Testis (tissue), 2 donors: ENCODE results near the gene POU4F2.

Source experiments
- POLR2A ChIP-seq: fragments of 450-650 bp; IDR thresholded peaks from one replicate; pipeline ENCODE4 v1.6.1; 2017; ENCODE audit warnings: antibody characterized with exemption, mild to moderate bottlenecking, moderate library complexity
- TF ChIP-seq, protein P1 (sequence below), 3 experiments: fragments of 450-650 bp in 2 of 3; fragments of 200-600 bp in 1 of 3; sonication (generic) in 1 of 3; IDR thresholded peaks; one replicate each; pipeline ENCODE4 v1.5.1; 2016 to 2019; ENCODE audit warnings: antibody characterized with exemption in 3 of 3, mild to moderate bottlenecking in 2 of 3, moderate library complexity in 1 of 3

DNA sequence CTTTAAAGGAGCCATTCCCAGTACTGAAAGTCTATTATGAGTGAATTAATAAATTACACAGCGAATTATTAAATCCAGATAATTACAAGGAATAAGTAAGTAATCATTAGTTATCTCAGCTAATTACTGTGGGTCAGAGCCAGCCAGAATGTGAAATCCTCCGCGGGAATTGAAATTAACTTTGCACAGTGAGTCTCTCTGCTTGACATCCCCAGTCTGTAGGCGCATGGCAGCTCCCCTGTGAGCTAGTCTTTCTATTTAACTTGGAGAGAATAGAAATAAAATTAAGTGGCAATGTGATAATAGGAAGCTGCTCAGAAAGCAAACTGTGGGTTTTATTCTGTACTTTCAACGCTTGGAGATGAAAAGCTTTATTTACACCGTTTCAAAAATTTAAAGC is 7.2 kb downstream of the POU4F2 start:
- TF ChIP-seq POLR2A = no peak
- TF ChIP-seq, protein P1, sequence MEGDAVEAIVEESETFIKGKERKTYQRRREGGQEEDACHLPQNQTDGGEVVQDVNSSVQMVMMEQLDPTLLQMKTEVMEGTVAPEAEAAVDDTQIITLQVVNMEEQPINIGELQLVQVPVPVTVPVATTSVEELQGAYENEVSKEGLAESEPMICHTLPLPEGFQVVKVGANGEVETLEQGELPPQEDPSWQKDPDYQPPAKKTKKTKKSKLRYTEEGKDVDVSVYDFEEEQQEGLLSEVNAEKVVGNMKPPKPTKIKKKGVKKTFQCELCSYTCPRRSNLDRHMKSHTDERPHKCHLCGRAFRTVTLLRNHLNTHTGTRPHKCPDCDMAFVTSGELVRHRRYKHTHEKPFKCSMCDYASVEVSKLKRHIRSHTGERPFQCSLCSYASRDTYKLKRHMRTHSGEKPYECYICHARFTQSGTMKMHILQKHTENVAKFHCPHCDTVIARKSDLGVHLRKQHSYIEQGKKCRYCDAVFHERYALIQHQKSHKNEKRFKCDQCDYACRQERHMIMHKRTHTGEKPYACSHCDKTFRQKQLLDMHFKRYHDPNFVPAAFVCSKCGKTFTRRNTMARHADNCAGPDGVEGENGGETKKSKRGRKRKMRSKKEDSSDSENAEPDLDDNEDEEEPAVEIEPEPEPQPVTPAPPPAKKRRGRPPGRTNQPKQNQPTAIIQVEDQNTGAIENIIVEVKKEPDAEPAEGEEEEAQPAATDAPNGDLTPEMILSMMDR (IDR thresholded peaks at IDR 0.05) = no peak
